GM19468 (cell line): ENCODE results near the gene SPEF2.
"Not testable (repeated sequence)": the region's sequence is repeated elsewhere in the genome, so short reads cannot be mapped to it uniquely, and the experiment has no call there.

Experiments
- ATAC-seq: cut with Tn5 transposase; IDR thresholded peaks from one replicate; pipeline ENCODE4 v1.9.1; 2021; ENCODE audit warnings: mild to moderate bottlenecking, moderate library complexity, moderate number of reproducible peaks; ENCODE audit not compliant: unreplicated experiment; ENCODE audit errors: extremely low read depth

SPEF2 gene

DNA sequence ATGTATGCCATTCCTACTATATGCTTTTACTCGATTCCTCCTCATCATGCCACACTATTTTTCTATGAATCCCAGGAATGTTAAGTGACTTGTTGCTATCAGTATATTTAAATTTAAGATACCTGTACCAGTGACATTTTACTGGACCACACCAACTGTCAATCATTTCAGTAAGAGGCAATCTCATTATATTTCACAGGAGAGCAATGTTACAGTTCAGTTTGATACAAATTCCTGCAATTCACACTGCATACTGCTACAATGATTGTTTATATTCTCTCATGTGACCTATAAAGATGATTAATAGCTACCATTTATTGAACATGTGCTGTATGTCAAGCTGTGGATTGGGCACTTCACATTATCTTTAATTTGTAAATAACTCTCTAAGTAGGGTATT is 30.0 kb downstream of the SPEF2 start:
- no peak for ATAC-seq

DNA sequence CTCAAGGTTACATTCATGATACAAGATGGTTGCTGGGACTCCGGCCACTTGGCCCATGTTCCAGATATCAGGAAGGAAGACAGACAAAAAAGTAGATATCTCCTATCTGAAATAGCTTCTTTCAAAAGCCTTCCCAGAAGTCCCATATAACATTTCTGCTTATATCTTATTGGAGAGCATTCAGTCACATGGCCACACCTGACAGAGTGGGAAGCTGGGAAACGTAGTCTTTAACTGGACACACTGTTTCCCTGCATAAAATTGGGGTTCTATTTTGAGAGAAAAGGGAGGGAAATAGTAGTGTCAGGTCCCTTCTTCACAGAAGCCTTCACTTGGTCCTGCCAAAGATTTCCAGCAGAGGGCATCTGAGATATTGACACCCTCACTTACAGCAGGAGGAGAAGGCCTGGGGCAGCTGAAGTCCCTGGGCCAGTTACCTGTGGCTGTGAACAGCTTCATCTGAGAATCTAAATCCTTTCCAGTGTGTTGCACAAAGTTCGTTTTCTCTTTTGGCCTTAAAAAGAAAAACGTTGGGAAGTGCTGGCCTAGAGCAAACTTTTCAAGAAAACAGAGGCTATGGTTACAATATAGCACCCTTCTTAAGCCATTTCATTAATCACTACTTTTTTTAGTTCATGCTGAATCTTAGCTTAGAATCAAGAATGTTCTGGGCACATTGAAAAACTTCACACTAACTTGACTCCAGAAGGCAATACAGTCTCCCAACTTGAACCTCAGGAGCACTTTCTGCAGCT is 33.5 kb downstream of the SPEF2 start:
- ATAC-seq: no peak

GRCh38 chr5:35656721-35657120 is 39.1 kb downstream of the SPEF2 start:
- no peak for ATAC-seq

GRCh38 chr5:35657877-35658276 is 40.2 kb downstream of the SPEF2 start:
- ATAC-seq: no peak

- no peak for ATAC-seq
Observed at GRCh38 chr5:35659556-35659955, 41.9 kb downstream of the SPEF2 start.

DNA sequence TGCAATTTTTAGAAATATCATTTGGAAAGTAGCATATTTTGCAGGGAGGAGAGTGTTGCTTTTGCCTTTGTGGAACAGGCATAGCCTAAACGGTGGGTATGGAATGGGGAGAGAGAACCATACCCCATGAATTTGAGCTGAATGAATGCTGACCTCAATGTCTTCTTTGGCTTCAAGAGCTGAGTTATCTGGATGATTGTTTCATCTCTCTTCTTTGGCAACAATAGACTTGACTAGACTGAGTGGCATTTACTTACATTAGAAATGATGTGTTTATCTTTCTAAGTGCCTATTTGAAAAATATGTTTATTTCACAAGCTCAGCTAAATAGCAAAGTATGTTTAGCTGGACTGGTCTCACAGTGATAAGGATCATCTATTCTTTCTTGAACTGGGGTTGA is 42.8 kb downstream of the SPEF2 start:
- ATAC-seq: no peak

DNA sequence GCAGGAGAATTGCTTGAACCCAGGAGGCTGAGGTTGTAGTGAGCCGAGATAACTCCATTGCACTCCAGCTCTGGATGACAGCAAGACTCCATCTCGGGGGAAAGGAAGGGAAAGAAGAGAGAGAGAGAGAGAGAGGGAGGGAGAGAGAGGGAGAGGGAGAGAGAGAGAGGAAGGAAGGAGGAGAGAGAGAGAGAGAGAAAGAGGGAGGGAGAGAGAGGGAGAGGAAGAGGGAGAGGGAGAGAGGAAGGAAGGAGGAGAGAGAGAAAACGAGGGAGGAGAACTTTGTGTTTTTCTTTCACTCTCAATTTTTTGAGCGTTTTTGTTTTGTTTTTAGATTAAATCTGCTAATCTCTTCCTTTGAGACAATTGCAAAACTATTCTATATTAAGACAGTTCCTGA is 46.9 kb downstream of the SPEF2 start:
- ATAC-seq: no peak

DNA sequence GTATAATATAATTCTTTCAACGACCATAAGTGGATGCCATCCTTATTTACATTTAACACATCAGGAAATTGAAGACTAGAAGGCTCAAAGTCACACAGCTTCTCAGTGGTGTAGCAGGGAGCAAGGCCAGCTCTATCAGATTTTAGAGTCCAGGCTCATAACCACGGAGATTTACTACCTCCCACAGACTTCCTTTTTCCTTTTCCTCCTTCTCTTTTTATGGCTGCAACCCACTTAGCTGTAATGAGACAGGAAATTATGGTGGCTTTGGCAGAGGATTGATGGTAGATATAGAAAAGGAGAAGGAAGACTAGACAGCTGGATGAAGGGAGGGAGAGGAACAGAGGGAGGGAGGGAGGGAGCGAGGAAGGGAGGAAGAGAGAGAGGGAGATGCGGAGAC is 47.4 kb downstream of the SPEF2 start:
- no peak for ATAC-seq

GRCh38 chr5:35668319-35668718 is 50.7 kb downstream of the SPEF2 start:
- no peak for ATAC-seq

DNA sequence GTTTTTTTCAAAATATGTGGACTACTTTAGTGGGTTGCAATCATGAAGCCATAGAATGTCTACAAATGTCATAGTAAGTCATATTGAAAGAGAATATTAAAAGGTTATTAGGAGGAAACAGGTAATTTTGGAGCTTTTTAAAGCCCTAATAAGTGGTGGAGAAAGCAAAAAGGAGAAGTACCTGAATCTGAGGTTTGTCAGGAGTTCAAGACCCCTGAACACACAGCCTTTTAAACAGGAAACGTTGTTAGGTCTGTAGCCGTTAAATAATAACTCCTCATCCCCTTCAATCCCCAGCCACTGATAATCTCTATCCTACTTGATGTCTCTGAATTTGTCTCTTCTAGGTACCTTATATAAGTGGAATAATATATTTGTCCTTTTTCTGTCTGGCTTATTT is 51.1 kb downstream of the SPEF2 start:
- no peak for ATAC-seq

DNA sequence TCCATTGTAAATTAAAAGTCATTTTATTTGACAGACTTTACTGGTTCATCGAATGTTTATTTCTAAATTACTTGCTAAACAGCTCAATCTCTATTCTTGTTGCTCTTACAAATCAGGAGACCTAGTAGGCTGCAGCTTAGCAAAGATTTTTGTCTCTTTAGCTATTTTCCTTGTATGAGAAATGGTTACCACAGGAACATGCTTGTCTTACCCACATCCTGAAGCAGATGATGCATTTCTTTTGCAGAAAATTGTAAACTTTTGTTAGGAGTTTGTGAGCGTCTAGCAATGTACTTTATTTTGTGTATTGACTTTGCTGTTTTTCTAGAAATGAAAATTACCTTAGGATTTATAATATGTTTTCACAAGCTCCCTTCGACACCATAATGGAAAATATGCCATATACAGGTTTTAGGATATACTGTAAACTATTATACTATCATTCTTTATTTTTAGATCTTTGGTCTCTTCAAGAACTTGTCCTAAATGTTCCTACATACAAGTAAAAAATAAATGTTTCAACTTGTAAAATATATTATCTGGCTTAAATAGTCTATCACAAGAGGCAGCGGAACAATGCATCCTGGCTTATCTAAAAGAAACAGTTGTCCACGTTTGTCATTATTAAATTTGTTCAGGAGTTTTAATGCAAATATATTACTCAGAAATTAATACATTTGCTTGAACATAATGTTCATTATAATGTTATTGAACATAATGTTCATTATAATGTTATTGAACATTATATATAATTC is 54.1 kb downstream of the SPEF2 start:
- no peak for ATAC-seq

- not testable (repeated sequence) for ATAC-seq
Observed at GRCh38 chr5:35672296-35672655, 54.6 kb downstream of the SPEF2 start.

DNA sequence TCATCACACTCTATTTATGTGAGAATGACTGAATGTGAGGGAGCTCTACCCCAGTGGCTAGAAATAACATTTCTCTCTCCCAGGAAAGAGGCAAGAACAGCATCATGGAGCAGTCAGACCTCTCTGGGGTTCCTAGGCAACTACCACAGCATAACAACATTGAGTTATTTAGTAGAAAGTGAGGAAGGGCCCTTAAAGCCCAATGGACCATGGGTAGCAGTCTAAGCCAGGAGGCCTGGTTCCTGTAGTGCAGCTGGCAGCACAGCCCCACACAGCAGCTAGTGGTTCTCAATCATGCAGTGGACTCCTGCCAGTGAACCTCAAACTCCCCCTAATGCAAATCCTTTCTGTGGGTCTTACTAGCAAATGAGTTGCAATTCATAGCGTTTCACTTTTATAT is 55.3 kb downstream of the SPEF2 start:
- ATAC-seq: no peak

DNA sequence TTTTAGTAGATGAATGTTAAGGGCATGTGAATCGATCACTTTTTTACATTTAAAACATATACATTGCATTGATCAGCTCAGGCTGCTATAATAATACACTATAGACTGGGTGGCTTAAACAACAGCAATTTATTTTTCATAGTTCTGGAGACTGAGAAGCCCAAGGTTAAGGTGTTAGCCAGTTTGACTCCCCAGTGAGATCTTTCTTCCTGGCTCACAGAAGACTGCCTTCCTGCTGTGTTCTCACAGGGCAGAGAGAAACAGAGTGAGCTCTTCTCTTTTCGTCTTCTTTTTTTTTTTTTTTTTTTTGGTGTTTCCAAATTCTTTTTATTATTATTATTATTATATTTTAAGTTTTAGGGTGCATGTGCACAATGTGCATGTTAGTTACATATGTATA is 56.4 kb downstream of the SPEF2 start:
- no peak for ATAC-seq

DNA sequence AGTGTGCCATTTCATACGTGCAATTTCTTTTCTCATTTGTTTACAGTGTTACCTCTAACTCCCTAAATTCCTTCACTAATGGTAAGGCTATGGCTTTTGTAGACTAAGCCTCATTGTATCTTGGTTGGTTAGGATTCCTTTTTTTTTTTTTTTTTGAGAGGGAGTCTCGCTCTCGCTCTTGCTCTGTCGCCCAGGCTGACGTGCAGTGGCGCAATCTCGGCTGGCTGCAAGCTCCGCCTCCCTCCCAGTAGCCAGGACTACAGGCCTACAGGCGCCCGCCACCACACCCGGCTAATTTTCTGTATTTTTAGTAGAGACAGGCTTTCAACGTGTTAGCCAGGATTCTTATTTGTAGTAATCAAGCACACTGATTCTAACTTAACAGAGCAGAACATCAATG is 57.7 kb downstream of the SPEF2 start:
- ATAC-seq: no peak

DNA sequence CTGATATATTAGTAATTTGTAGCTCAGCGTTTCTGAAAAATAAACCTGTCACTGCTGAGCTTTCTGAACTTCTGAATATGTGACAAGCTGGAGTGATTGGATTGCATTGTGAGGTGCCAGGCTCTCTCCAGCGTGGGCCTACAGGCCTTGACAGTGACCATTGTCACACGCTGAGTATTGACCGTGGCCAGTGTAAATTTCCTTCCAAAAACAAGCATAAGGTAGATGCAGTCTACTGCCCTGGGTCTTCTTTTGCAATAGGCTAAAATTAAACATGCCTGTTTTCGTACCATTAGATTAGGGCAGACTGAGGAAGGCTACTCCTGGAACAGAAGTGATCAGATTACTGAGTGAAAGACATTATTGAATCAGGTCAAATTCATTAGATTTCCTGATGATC is 60.2 kb downstream of the SPEF2 start:
- no peak for ATAC-seq

- ATAC-seq: no peak
Observed at GRCh38 chr5:35678661-35679060, 61.0 kb downstream of the SPEF2 start.

DNA sequence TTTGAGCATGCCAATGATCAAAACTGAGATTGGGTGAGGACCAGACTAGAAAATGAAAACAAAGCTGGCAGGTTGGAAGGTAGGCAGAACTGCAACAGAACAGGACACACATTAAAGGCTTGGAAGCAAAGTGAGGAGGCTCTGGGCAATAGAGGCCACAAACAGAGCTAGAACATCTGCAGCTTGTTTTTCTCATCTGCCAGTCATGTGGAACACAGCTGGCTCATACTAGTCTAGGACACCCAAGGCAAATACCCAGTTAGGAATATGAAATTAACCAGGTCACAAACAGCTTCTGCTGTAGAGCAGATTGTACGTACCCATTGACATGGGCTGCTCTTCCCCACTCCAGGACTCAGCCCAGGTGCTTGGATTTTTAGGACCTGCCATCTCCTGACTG is 61.7 kb downstream of the SPEF2 start:
- no peak for ATAC-seq

- no peak for ATAC-seq
Observed at GRCh38 chr5:35681911-35682310, 64.2 kb downstream of the SPEF2 start.

DNA sequence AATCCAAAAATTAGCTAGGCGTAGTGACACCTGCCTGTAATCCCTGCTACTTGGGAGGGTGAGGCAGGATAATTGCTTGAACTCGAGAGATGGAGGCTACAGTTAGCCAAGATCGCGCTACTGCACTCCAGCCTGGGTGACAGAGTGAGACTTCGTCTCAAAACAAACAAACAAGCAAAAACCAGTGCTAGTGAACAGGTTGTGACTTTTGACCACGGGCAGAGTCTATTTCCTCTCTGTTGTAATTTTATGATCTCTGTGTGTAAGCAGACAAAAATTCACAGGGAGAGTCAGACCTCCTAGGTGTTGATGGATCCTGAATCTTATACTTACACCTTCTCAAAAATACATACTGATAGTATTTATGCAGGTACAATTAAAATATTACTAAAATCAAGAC is 65.8 kb downstream of the SPEF2 start:
- ATAC-seq: no peak

DNA sequence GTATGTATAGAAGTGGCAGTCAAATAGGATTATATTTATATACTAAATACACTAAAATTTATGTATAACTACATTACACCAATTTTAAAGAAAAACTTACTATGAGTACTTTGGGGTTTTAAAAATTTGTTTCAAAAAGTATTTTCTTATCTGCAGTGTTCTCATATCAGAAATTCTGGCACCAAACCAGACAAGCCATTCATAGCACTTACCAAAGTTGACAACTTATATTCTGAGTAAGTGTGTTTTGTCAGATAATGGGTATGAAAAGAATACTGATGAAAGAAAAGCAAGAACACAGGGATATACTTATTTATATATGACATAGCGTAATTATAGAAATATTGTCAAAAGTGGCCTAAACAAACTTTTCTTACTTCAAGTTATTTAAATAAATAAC is 67.5 kb downstream of the SPEF2 start:
- ATAC-seq: no peak

DNA sequence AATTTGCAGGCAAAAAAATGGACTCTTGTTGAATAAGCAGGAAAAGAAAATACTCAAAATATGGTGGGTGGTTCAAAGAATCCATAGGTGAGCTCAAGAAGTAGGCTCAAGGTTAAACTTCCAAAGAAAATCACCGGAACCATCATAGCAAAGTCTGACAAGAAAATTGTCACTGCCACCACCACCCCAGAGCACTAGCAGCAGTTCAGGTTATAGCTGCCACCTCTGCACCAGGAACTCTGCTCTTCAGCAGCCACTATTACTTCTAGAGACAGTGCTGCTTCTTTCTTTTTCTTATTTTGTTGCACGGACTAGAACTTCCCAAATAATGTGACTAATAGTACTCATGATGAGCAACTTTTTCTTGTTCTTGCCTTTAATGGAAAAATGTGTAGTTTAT is 70.3 kb downstream of the SPEF2 start:
- ATAC-seq: no peak
